Brain microvascular endothelial cell (primary cell): ENCODE measurements around the gene TMEM191C.
A peak's percentile ranks its signal among the peaks of the same experiment; 100 is the strongest.
"Not testable (repeated sequence)": the region's sequence is repeated elsewhere in the genome, so short reads cannot be mapped to it uniquely, and the experiment has no call there.

Experiments
- DNase-seq: peaks from one replicate; pipeline ENCODE4 v3.0.0-alpha.2; 2020
- H3K27ac ChIP-seq: fragments of 250-450 bp; sonication (Bioruptor Pico); 2 replicates; pipeline ENCODE4 v1.5.1; 2020; ENCODE audit warnings: mild to moderate bottlenecking, moderate library complexity
- H3K27me3 ChIP-seq: fragments of 250-450 bp; sonication (Bioruptor Pico); replicated peaks from 2 replicates; pipeline ENCODE4 v1.5.1; 2020; ENCODE audit warnings: mild to moderate bottlenecking
- H3K36me3 ChIP-seq: fragments of 250-450 bp; sonication (Bioruptor Pico); replicated peaks from 2 replicates; pipeline ENCODE4 v1.5.1; 2020; ENCODE audit warnings: mild to moderate bottlenecking
- H3K4me3 ChIP-seq: 2 replicates; pipeline ENCODE4 v1.5.1; 2011; ENCODE audit warnings: low read depth, mild to moderate bottlenecking, control low read depth, low read length, moderate library complexity
- in situ Hi-C: cut with HindIII; loops from 2 replicates; pipeline ENCODE4 v1.10.0; 2017; ENCODE audit warnings: low sequenced_read_pairs, low pct_ligation_motif_present

Gene TMEM191C

GRCh38 chr22:21493789-21494782, 26.9 kb downstream of the TMEM191C start:
- H3K27ac ChIP-seq, in situ Hi-C loops, H3K27me3 ChIP-seq, H3K4me3 ChIP-seq, DNase-seq, H3K36me3 ChIP-seq: not testable (repeated sequence)

- in situ Hi-C loops, H3K27me3 ChIP-seq, H3K27ac ChIP-seq, H3K4me3 ChIP-seq, H3K36me3 ChIP-seq, DNase-seq: not testable (repeated sequence)
Measured at GRCh38 chr22:21497984-21498383, 30.8 kb downstream of the TMEM191C start.

GRCh38 chr22:21498489-21498888, 31.3 kb downstream of the TMEM191C start:
- H3K36me3 ChIP-seq, DNase-seq, H3K27me3 ChIP-seq, H3K4me3 ChIP-seq, in situ Hi-C loops, H3K27ac ChIP-seq: not testable (repeated sequence)

- H3K27ac ChIP-seq, H3K36me3 ChIP-seq, DNase-seq, H3K27me3 ChIP-seq, H3K4me3 ChIP-seq, in situ Hi-C loops: not testable (repeated sequence)
Measured at GRCh38 chr22:21499623-21500506, 32.7 kb downstream of the TMEM191C start.

- DNase-seq, H3K27ac ChIP-seq, H3K4me3 ChIP-seq, in situ Hi-C loops, H3K27me3 ChIP-seq, H3K36me3 ChIP-seq: not testable (repeated sequence)
Measured at GRCh38 chr22:21510397-21510796, 43.2 kb downstream of the TMEM191C start.

- H3K36me3 ChIP-seq, H3K27ac ChIP-seq, H3K4me3 ChIP-seq, H3K27me3 ChIP-seq, in situ Hi-C loops, DNase-seq: not testable (repeated sequence)
Measured at GRCh38 chr22:21512022-21512421, 44.8 kb downstream of the TMEM191C start.

- DNase-seq, H3K4me3 ChIP-seq, H3K27ac ChIP-seq, in situ Hi-C loops, H3K36me3 ChIP-seq, H3K27me3 ChIP-seq: not testable (repeated sequence)
Measured at GRCh38 chr22:21514117-21514516, 46.9 kb downstream of the TMEM191C start.

GRCh38 chr22:21515234-21515633, 48.0 kb downstream of the TMEM191C start:
- H3K27me3 ChIP-seq, in situ Hi-C loops, H3K36me3 ChIP-seq, DNase-seq, H3K4me3 ChIP-seq, H3K27ac ChIP-seq: not testable (repeated sequence)

GRCh38 chr22:21516522-21516921, 49.3 kb downstream of the TMEM191C start:
- H3K27me3 ChIP-seq, H3K27ac ChIP-seq, DNase-seq, H3K36me3 ChIP-seq, in situ Hi-C loops: not testable (repeated sequence)
- peak overlapping the region; percentile 35 for H3K4me3 ChIP-seq

GRCh38 chr22:21516970-21517764, 50.0 kb downstream of the TMEM191C start:
- in situ Hi-C loops, H3K36me3 ChIP-seq, H3K27me3 ChIP-seq, H3K27ac ChIP-seq, H3K4me3 ChIP-seq, DNase-seq: not testable (repeated sequence)
